Prostate gland (tissue), 2 donors: ENCODE measurements around the gene FSIP1.

ENCODE experiments used
- CTCF ChIP-seq, 4 experiments: fragments of 200-600 bp in 2 of 4; fragments of 450-650 bp in 2 of 4; sonication (generic) in 2 of 4; IDR thresholded peaks; 1 replicate in 3 of 4; 2 replicates in 1 of 4; pipeline ENCODE4 v1.5.1; 2016 to 2019; ENCODE audit warnings: antibody characterized with exemption in 4 of 4, mild to moderate bottlenecking in 2 of 4, moderate library complexity in 2 of 4
- POLR2A ChIP-seq: fragments of 450-650 bp; IDR thresholded peaks from one replicate; pipeline ENCODE4 v1.6.1; 2016; ENCODE audit warnings: antibody characterized with exemption, mild to moderate bottlenecking

- TF ChIP-seq CTCF (IDR thresholded peaks at IDR 0.05), result no peak
- TF ChIP-seq POLR2A, result no peak
Measured at GRCh38 chr15:39752246-39752645, 30.4 kb downstream of the FSIP1 start.
